Activated naive CD4-positive, alpha-beta T cell treated with anti-CD3 and anti-CD28 coated beads, Interleukin-2, amount 50 U/mL, for 72 hours (primary cell): ENCODE results near the gene RBMS3. TPM values are rescaled to one million over a fixed set of nuclear protein-coding genes. Genes with fewer than 3 reads are reported as not detected.

Experiments used
- ATAC-seq, 2 donors: fragments of 150-1000 bp; cut with Tn5 transposase; 2 replicates each; pipeline ENCODE4 v1.10.0; 2021; ENCODE audit warnings: mild to moderate bottlenecking in 2 of 2, moderate library complexity in 2 of 2
- DNase-seq, 2 donors: peaks; one replicate each; pipeline ENCODE4 v3.0.0; 2021 to 2022; ENCODE audit warnings: low spot score in 2 of 2
- H3K27ac Mint-ChIP-seq, 2 donors: one replicate each; pipeline ENCODE4 v1.8.0; 2022; ENCODE audit warnings: mild to moderate bottlenecking in 2 of 2, mixed read lengths in 2 of 2
- H3K36me3 Mint-ChIP-seq, 2 donors: one replicate each; pipeline ENCODE4 v1.8.0; 2022; ENCODE audit warnings: mixed read lengths in 2 of 2
- H3K9me3 Mint-ChIP-seq, 2 donors: one replicate each; pipeline ENCODE4 v1.8.0; 2022; ENCODE audit warnings: mixed read lengths in 2 of 2
- total RNA-seq, 2 donors: library from RNA; stranded (reverse); gene quantifications; one replicate each; pipeline ENCODE4 v1.2.3, GENCODE V29; 2022

The RBMS3 gene
- total RNA-seq, 2 donors from 2014 or later: 3.3 TPM; not detected in 1

DNA sequence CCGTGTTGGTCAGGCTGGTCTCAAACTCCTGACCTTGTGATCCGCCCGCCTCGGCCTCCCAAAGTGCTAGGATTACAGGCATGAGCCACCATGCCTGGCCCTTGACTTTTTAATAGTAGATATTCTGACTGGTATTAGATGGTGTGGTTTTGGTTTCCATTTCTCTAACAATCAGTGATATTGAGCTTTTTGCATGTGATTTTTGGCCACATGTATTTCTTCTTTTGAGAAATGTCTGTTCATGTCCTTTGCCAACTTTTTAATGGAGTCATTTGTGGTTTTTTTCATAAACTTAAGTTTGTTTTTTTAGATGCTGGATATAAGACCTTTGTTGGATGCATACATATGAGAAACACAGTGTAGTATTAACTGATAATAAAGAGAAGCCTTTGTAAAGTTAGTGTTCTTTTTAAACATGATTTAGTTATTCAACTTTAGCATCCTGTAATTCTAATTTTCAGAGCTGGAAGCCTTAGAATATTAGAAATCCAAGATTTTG, 280.8 kb downstream of the RBMS3 start:
- ATAC-seq: no peak
- no peaks in the 10 kb centered on the region for H3K36me3 Mint-ChIP-seq
- DNase-seq: no peak
- peaks cover 0 to 10% of the 10 kb centered on the region in 2 donors for H3K9me3 Mint-ChIP-seq
- H3K27ac Mint-ChIP-seq: no peak overlapping the region

DNA sequence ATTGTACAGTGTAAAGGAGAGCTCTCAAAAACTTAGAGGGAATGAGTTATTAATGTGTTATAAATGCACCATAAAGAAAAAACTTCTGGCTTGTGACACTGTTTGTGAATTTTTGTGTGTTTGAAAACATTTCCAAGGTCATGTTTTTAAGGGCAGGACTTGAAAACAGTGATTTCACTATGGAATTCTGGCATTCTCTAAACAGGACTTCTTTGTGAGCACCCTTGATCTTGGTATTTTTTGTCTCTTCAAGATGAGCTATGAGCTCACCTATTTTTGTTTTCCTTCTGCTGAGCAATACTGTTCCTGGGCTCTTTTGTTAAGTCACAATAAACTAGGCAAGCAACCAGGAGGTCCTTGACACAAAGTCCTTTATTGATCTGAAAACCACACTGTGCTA, 284.4 kb downstream of the RBMS3 start:
- no peak for ATAC-seq
- Mint-ChIP-seq H3K9me3 (peaks cover 0 to 7% of the 10 kb centered on the region in 2 donors), H3K36me3 (no peaks in the 10 kb centered on the region), H3K27ac (no peak overlapping the region)
- DNase-seq: no peak

DNA sequence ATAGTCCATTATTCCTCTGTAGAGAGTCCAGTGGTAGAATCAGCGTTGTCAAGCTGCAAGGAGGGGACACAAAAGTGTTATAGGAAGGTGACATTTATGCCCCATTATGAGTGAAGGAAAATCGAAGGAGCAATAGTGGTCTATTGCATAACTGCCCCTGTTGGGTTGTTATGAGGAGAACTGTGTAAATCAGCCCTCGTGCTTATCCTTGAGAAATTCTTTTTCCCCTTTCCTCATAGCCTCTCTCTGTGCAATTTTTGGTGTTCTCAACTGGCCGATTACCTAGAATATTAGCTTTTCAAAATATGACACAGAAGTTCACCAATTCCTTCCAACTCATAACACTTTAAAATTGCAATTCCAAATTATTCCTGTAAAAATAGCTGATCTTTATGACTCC, 286.6 kb downstream of the RBMS3 start:
- Mint-ChIP-seq H3K36me3 (no peaks in the 10 kb centered on the region), H3K27ac (no peak overlapping the region), H3K9me3 (peaks cover 0 to 17% of the 10 kb centered on the region in 2 donors)
- no peak for DNase-seq
- ATAC-seq: no peak

DNA sequence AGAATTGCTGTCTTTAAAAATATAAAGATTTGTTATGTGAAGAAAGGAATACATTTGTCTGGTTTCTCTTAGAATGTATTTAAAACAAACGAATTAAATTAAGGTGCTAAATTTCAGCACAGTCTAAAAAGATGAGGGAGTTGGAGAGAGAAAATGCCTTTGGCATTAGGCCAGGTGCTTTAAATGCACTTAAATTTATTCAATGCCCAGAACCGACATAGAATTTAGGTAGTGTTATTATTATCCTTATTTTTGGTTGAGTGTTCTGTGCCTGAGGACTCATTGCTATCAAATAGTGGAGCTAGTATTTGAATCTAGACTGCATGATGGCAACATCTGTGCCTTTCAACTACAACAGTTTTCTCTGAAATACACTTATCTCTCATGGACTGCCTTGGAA, 287.5 kb downstream of the RBMS3 start:
- Mint-ChIP-seq H3K9me3 (peaks cover 0 to 14% of the 10 kb centered on the region in 2 donors), H3K27ac (no peak overlapping the region), H3K36me3 (no peaks in the 10 kb centered on the region)
- no peak for ATAC-seq
- no peak for DNase-seq

DNA sequence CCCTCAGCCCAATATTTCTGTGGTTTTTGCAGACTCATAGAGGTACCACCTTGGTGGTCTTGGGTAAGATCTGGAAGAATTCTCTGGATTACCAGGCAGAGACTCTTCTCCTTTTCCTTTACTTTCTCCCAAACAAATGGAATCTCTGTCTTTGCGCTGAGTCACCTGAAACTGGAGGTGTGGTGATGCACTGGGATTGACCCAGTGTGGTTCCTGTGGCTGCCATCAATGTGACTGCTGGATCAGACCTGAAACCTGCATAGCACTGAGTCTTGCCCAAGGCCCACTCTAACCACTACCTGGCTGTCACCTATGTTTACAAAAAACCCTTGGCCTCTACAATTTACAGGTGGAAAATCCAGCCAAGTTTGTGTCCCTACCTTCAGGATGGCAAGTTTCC, 295.3 kb downstream of the RBMS3 start:
- ATAC-seq (no peak), DNase-seq (no peak)
- H3K36me3 Mint-ChIP-seq: no peaks in the 10 kb centered on the region
- H3K27ac Mint-ChIP-seq: no peak overlapping the region
- peaks cover 5 to 8% of the 10 kb centered on the region in 2 donors for H3K9me3 Mint-ChIP-seq

DNA sequence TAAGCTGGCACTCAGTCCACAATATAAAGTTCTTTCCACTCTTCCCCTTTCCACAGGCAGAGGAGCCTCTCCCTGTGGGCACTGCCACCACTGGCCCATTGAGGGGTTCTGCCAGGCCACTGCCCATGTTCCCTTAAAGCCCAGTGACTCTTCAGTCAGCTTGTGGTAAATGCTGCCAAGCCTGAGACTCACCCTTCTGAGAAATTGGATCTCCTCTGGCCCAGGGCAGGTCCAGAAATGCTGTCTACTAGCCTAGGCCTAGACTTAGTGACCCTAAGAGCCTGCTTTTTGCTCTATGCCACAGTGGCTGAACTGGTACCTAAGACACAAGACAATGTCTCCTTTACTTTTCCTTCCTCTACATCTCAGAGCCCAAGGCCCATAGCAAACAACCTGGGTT, 295.8 kb downstream of the RBMS3 start:
- no peak overlapping the region for H3K27ac Mint-ChIP-seq
- no peaks in the 10 kb centered on the region for H3K36me3 Mint-ChIP-seq
- DNase-seq (no peak), ATAC-seq (no peak)
- peaks cover 5 to 8% of the 10 kb centered on the region in 2 donors for H3K9me3 Mint-ChIP-seq

DNA sequence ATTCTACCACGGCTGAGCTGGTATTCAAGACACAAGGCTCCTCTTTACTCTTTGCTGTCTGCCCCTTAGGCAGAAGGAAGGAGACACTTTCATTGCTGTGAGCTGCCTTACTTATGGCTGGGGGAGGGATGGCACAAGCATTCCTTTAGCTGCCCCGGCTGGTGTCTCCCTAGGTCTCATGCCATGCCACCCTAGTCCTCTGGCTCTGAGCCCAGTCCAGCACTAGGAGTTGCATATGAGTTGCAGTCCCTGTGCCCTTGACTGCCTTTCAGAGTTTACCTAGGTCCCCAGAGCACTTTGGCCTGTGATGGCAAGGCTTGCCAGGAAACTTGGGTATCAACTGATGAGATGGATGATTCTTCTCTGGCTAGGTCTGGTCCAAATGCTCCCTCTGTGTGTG, 296.4 kb downstream of the RBMS3 start:
- Mint-ChIP-seq H3K9me3 (peaks cover 5 to 6% of the 10 kb centered on the region in 2 donors), H3K27ac (peak overlapping the region in 1 of 2 donors; percentile 39), H3K36me3 (no peaks in the 10 kb centered on the region)
- ATAC-seq: no peak
- no peak for DNase-seq

DNA sequence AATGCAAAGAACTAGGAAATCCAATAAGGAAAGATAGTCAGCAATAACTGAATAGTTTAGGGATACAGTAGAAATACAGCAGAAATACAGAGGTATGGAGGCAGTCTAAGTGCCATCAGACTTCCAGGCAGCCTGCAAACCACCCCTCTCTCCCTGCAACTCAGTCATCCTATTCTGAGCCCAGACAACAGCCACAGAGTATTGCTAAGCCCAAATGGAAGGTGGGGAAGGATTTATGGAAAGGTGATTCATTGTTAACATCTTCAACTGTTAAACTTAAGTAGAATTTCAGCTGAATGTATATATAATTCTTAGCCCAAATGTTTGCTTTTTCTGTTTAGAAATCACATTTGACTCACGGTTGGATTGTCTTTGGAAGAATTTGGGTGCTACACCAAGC, 300.4 kb downstream of the RBMS3 start:
- Mint-ChIP-seq H3K27ac (no peak overlapping the region), H3K9me3 (no peaks in the 10 kb centered on the region), H3K36me3 (no peaks in the 10 kb centered on the region)
- DNase-seq (no peak), ATAC-seq (no peak)

DNA sequence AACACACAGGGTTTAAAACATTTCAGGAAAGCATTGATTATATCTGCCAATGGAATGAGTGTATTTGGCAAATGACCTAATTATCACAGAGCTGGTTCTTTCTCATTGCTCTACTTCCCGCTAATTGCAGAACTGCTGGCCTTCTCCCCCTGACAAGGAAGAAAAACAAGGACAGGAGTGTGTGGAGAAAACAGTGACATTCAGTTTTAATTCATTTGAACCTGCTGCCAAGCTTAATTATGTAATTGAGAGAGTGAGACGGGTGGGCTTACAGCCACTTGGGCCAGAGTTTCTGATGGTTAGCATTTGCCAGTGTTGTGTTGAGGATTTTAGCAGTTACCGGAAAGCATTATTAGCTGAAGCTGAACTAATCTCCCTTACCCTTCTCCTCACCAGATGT, 301.4 kb downstream of the RBMS3 start:
- ATAC-seq: no peak
- no peaks in the 10 kb centered on the region for H3K9me3 Mint-ChIP-seq
- H3K27ac Mint-ChIP-seq: no peak overlapping the region
- H3K36me3 Mint-ChIP-seq: no peaks in the 10 kb centered on the region
- DNase-seq: no peak

DNA sequence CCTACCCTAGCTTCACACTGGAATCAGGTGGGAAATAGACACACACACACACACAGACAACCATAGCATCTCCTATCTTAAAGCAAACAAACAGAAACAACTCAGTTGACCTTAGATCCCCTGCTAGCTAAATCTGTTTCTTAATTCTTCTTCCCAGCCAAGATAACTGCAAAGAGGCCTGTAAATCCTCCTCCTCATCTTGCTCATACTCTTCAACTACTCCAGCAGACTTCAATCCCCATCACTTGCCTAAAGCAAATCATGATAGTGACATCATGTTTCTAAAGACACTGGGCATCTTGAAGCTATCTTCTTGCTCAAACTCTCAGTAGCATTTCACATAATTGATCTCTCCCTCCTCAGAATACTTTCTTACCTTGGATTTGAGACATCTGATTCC, 303.0 kb downstream of the RBMS3 start:
- no peaks in the 10 kb centered on the region for H3K36me3 Mint-ChIP-seq
- no peak for DNase-seq
- no peaks in the 10 kb centered on the region for H3K9me3 Mint-ChIP-seq
- no peak overlapping the region for H3K27ac Mint-ChIP-seq
- no peak for ATAC-seq

DNA sequence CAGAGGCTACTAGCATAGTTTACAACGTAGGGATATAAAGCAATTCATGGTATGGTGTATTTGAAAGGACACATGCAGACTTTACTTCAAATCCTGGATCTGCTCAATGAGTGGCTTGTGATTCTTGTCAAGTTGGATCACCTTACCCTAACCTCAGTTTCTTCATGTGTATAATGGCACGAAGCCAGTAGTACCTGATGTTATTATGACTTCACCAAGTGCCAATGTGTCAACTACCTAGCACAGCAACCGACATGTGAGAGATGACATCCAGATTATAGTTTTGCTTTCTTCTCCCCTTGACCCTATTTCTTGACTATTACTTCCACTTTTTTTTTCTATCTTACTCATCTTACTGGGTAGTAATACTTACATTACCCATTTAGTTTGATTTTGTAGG, 304.5 kb downstream of the RBMS3 start:
- no peaks in the 10 kb centered on the region for H3K36me3 Mint-ChIP-seq
- DNase-seq: no peak
- H3K9me3 Mint-ChIP-seq: no peaks in the 10 kb centered on the region
- ATAC-seq: no peak
- no peak overlapping the region for H3K27ac Mint-ChIP-seq

DNA sequence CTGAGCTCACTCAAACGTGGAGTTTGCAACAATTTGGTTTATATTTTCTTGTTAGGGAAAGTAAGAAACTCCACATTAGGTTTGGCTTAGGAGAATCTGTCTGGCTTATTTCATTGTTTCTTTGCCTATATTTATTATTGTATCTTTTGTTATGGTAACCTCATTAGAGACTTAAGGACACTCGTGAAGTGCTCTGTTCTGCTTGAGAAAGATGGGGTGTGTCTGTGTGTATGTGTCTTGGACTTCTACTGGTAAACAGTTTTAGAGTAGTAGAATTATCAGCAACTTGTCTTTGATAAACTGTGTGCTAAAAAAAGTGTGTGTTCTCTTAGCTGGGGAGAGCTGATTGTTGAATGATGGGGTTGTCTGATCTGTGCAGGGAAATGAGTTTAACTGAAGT, 306.5 kb downstream of the RBMS3 start:
- no peak overlapping the region for H3K27ac Mint-ChIP-seq
- no peaks in the 10 kb centered on the region for H3K9me3 Mint-ChIP-seq
- ATAC-seq (no peak), DNase-seq (no peak)
- H3K36me3 Mint-ChIP-seq: no peaks in the 10 kb centered on the region

DNA sequence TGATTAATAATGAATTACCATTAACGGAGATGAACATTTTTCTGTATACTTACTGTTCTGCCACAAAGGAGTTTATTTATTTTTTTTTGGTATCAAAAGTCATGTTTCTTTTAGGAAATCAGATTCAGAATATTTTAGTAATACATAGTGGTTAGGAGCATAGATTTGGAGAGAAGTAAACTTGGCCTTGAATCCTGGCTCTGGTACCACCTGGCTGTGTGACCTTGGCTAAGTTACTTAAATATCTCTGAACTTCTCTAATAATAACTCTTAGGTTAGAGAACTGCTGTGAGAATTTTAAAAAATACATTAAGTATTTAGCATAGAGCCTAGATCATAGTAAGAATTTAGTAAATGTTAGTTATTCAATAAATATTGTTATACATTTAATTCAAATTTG, 309.1 kb downstream of the RBMS3 start:
- ATAC-seq (no peak), DNase-seq (no peak)
- H3K9me3 Mint-ChIP-seq: no peaks in the 10 kb centered on the region
- H3K27ac Mint-ChIP-seq: no peak overlapping the region
- no peaks in the 10 kb centered on the region for H3K36me3 Mint-ChIP-seq

DNA sequence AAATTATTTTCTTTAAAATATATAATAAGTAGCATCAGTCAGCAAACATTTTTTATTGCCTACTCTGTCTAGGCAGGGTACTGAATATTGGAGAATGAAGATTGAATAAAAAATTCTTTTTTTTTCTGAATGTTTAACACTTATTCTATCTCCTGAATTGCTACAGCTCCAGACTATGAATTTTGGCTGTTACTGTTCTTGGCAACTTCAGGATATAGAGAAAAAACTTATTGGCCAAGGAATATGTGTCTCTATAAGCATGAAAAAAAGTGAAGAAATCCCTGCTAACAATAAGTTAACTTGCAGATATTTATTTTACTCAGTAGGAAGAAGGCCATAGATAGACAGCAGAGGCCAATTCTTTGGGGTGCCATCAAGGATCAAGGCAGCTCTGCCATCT, 309.6 kb downstream of the RBMS3 start:
- ATAC-seq: no peak
- no peaks in the 10 kb centered on the region for H3K9me3 Mint-ChIP-seq
- no peak for DNase-seq
- no peaks in the 10 kb centered on the region for H3K36me3 Mint-ChIP-seq
- no peak overlapping the region for H3K27ac Mint-ChIP-seq

DNA sequence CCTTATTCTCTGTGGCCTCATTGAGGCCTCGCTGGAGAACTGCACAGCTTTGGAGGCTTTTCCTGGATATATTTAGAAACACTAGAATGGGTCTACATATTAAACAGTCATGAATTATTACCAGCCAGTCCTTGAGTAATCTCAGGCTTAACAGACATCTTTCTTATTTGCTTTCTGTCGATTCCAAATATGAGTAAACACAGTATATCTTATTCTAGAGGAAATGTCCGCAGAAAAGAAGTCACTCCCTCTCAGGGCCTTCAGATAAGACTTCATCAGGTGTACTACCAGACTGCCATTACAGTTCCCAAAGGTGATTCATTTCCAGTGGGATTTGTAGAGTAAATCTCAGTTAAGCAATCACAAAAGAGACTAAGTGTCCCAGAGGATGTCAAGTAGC, 310.7 kb downstream of the RBMS3 start:
- Mint-ChIP-seq H3K9me3 (no peaks in the 10 kb centered on the region), H3K27ac (no peak overlapping the region)
- ATAC-seq: no peak

DNA sequence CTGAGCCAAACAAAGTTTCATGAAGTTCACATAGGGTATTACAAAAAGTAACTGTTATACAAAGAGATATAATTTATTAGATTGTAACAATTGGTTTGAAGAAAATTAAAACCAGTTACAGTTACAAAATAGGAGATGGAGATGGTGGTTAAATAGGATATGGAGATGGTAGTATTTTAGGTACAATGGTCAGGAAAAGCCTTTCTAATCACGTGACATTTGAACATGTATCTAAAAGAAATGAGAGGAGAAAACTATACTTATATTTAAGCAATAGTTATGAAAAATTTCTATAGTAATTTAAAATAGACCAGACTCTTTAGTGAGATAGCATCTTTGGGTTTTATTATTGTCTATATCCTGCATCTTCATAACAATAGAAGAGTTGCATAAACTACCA, 312.9 kb downstream of the RBMS3 start:
- no peaks in the 10 kb centered on the region for H3K36me3 Mint-ChIP-seq
- no peaks in the 10 kb centered on the region for H3K9me3 Mint-ChIP-seq
- ATAC-seq (no peak), DNase-seq (no peak)
- no peak overlapping the region for H3K27ac Mint-ChIP-seq

More for the DNA sequence above, 310.7 kb downstream of the RBMS3 start:
- DNase-seq: no peak
- no peaks in the 10 kb centered on the region for H3K36me3 Mint-ChIP-seq

DNA sequence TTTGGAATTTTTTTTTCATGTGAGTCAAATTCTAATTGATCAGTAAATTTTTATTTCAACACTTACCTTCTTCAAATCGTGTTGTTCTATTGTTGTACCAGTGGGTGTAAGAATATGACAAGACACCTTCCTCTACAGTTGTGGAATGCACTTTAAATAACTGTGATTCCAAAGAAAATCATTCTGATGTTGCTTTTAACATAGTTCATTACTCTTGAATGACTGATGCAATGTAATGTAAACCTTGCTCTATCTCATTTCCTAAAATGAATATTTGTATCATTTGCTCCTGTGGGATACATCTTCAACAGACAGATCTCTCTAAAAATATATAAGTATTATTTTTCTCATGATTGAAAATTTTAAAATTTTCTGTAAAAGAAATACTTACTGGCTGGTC, 313.4 kb downstream of the RBMS3 start:
- DNase-seq (no peak), ATAC-seq (no peak)
- H3K9me3 Mint-ChIP-seq: no peaks in the 10 kb centered on the region
- no peak overlapping the region for H3K27ac Mint-ChIP-seq
- no peaks in the 10 kb centered on the region for H3K36me3 Mint-ChIP-seq

DNA sequence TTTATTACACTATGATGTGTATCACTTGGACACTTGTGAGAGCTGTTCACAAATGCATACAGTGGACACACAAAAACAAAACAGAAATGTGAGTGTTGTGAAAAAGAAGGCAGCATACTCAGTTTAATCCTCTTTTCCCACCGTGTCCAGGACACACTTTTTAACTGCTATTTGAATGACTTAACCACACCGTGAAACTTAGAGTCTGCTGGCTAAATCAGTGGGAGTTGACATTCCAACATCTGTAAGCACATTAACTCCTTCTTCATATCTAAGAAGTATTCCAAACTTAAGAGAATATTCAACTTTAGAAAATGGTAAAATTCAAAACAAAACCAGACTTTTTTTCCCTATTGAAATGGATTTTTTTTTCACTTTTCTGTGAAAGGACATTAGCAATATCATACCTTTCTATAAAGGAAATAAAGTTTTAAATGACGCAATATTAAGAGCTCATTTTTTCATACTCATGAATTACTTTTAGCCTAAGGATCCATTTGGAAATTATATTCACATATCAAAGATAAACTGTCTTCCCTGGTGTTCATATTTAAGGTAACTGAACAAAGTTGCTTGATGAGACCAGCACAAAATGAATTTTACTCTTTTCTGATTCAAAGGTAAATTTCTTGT, 316.6 kb downstream of the RBMS3 start:
- Mint-ChIP-seq H3K36me3 (no peaks in the 10 kb centered on the region), H3K9me3 (no peaks in the 10 kb centered on the region)
- no peak for ATAC-seq

More for the DNA sequence above, 316.6 kb downstream of the RBMS3 start:
- DNase-seq: no peak
- no peak overlapping the region for H3K27ac Mint-ChIP-seq
